Suprapubic skin (tissue), 4 donors: ENCODE results near the gene MREG. TPM values are rescaled to one million over a fixed set of nuclear protein-coding genes. Genes with fewer than 3 reads are reported as not detected.

Experiments
- DNase-seq, 2 donors: peaks; one replicate each; pipeline ENCODE4 v3.0.0-alpha.2; 2019; ENCODE audit warnings: low spot score in 2 of 2
- H3K27ac ChIP-seq: fragments of 200-600 bp; sonication (generic); one replicate; pipeline ENCODE4 v1.5.1; 2019
- H3K27me3 ChIP-seq: fragments of 200-600 bp; sonication (generic); one replicate; pipeline ENCODE4 v1.5.1; 2019
- H3K36me3 ChIP-seq: fragments of 200-600 bp; sonication (generic); one replicate; pipeline ENCODE4 v1.5.1; 2019
- H3K4me1 ChIP-seq: fragments of 200-600 bp; sonication (generic); one replicate; pipeline ENCODE4 v1.5.1; 2019
- H3K4me3 ChIP-seq: fragments of 200-600 bp; sonication (generic); one replicate; pipeline ENCODE4 v1.5.1; 2019; ENCODE audit warnings: mild to moderate bottlenecking
- H3K9me3 ChIP-seq: fragments of 200-600 bp; sonication (generic); one replicate; pipeline ENCODE4 v1.5.1; 2019
- CTCF ChIP-seq, 2 donors: fragments of 200-600 bp in 1 of 2; fragments of 450-650 bp in 1 of 2; sonication (generic) in 1 of 2; IDR thresholded peaks; one replicate each; pipeline ENCODE4 v1.5.1; 2016 to 2019; ENCODE audit warnings: antibody characterized with exemption in 2 of 2, mild to moderate bottlenecking in 1 of 2, moderate library complexity in 1 of 2
- EP300 ChIP-seq: sonication (generic); formaldehyde crosslinking; IDR thresholded peaks from one replicate; pipeline ENCODE4 v1.6.1; 2017; ENCODE audit warnings: antibody characterized with exemption
- POLR2A ChIP-seq, 2 donors: fragments of 450-650 bp; IDR thresholded peaks; one replicate each; pipeline ENCODE4 v1.6.1; 2017; ENCODE audit warnings: antibody characterized with exemption in 2 of 2, mild to moderate bottlenecking in 2 of 2, moderate library complexity in 2 of 2
- POLR2AphosphoS5 ChIP-seq, 3 donors: sonication (generic); formaldehyde crosslinking; IDR thresholded peaks; one replicate each; pipeline ENCODE4 v1.6.1; 2017; ENCODE audit warnings: antibody characterized with exemption in 3 of 3
- WGBS: methylation state at CpG from one replicate; pipeline ENCODE4 v1.1.5; 2018; 5-methylcytosine and 5-hydroxymethylcytosine counted together
- total RNA-seq, 4 donors: library from RNA; depleted of rRNA; stranded (reverse); fragments of >200 nt; gene quantifications; one replicate each; pipeline ENCODE4 v1.1.0, GENCODE V29; 2016

The MREG gene
- total RNA-seq, 4 donors from 2014 or later = 26.1 to 37.3 (median 29.7) TPM

DNA sequence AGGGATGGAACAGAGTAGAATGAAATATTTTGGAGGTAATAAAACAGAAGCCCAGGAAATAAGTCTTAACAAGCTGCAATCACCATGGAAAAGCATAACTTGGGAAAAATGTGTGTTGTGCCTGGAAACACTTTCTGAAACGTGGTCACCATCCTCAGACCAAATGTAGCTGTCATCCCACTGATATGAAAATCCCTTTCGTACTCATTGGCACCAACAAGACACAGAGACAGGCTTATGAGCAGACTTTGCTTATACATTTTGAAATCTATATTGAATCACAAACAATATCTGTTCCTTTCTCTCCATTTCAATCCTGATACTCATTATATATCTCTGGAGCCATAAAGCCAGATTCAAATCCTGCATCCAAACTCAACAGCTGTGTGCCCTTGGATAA, 28.7 kb downstream of the MREG start:
- TF ChIP-seq CTCF (IDR thresholded peaks at IDR 0.05) (no peak), POLR2A (IDR thresholded peaks at IDR 0.05) (no peak), POLR2AphosphoS5 (IDR thresholded peaks at IDR 0.05) (no peak), EP300 (no peak)
- peaks cover 7% of the 10 kb centered on the region for H3K4me1 ChIP-seq
- no peak overlapping the region for H3K27ac ChIP-seq
- WGBS = 80% methylated on average over 2 of the region's 2 CpGs
- H3K9me3 ChIP-seq = no peaks in the 10 kb centered on the region
- H3K4me3 ChIP-seq = no peak overlapping the region
- H3K27me3 ChIP-seq = no peaks in the 10 kb centered on the region
- H3K36me3 ChIP-seq = no peaks in the 10 kb centered on the region
- no peak for DNase-seq

GRCh38 chr2:215983581-215984351, 29.6 kb downstream of the MREG start:
- peaks cover 7% of the 10 kb centered on the region for H3K4me1 ChIP-seq
- H3K27ac ChIP-seq = peak overlapping the region; percentile 6
- WGBS = 65% methylated on average over 2 of the region's 2 CpGs

DNA sequence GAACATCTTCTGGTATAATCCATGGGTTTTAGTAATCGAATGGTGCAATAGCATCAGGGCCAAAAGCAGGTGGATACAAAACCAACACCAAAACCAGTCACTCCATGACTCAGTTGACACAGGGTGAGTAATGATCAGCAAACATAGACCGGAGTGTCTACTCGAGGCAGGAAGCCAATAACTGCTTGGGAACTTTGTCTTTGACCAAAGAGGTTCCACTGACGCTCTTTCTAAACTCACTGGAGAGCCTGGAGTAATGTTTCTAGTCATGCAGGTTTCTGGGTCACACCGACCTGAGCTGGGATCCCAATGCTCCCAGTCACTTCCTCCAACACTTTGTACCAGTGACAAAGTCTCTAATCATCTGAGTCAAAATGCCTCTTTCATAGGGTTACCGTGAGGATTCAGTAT, 30.9 kb downstream of the MREG start:
- TF ChIP-seq CTCF (IDR thresholded peaks at IDR 0.05) = no peak
- no peak for TF ChIP-seq POLR2A (IDR thresholded peaks at IDR 0.05)
- no peak for TF ChIP-seq EP300
- no peak for TF ChIP-seq POLR2AphosphoS5 (IDR thresholded peaks at IDR 0.05)
- no peaks in the 10 kb centered on the region for H3K9me3 ChIP-seq
- no peak for DNase-seq
- peak overlapping the region; percentile 6 for H3K27ac ChIP-seq
- WGBS = 63% methylated on average over 6 of the region's 6 CpGs
- H3K36me3 ChIP-seq = no peaks in the 10 kb centered on the region
- H3K4me3 ChIP-seq = no peak overlapping the region
- H3K4me1 ChIP-seq = peaks cover 7% of the 10 kb centered on the region
- no peaks in the 10 kb centered on the region for H3K27me3 ChIP-seq

More at GRCh38 chr2:215983581-215984351, 29.6 kb downstream of the MREG start:
- TF ChIP-seq CTCF (IDR thresholded peaks at IDR 0.05) (no peak), POLR2AphosphoS5 (IDR thresholded peaks at IDR 0.05) (no peak), POLR2A (IDR thresholded peaks at IDR 0.05) (no peak), EP300 (no peak)
- no peak for DNase-seq
- no peaks in the 10 kb centered on the region for H3K9me3 ChIP-seq
- H3K36me3 ChIP-seq = no peaks in the 10 kb centered on the region
- H3K4me3 ChIP-seq = no peak overlapping the region
- no peaks in the 10 kb centered on the region for H3K27me3 ChIP-seq

DNA sequence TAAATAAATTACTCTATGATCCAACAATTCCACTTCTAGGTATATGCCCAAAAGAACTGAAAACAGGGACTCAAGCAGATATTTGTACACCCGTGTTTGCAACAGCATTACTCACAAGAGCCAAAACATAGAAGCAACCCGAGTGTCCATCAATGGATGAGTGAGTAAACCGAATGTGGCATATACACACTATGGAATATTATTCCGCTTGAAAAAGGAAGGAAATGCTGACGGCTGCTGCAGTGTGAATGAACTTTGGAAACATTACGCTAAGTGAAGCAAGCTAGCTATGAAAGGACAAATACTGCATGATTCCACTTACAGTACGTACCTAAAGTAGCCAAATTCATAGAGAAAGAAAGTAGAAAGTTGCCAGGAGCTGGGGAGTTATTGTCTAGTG, 32.2 kb downstream of the MREG start:
- H3K27me3 ChIP-seq = no peaks in the 10 kb centered on the region
- H3K9me3 ChIP-seq = no peaks in the 10 kb centered on the region
- H3K4me3 ChIP-seq = no peak overlapping the region
- 89% methylated on average over 7 of the region's 7 CpGs for WGBS
- no peaks in the 10 kb centered on the region for H3K36me3 ChIP-seq
- peaks cover 7% of the 10 kb centered on the region for H3K4me1 ChIP-seq
- no peak overlapping the region for H3K27ac ChIP-seq
- DNase-seq = no peak
- no peak for TF ChIP-seq CTCF (IDR thresholded peaks at IDR 0.05)
- TF ChIP-seq EP300 = no peak
- no peak for TF ChIP-seq POLR2A (IDR thresholded peaks at IDR 0.05)
- no peak for TF ChIP-seq POLR2AphosphoS5 (IDR thresholded peaks at IDR 0.05)

DNA sequence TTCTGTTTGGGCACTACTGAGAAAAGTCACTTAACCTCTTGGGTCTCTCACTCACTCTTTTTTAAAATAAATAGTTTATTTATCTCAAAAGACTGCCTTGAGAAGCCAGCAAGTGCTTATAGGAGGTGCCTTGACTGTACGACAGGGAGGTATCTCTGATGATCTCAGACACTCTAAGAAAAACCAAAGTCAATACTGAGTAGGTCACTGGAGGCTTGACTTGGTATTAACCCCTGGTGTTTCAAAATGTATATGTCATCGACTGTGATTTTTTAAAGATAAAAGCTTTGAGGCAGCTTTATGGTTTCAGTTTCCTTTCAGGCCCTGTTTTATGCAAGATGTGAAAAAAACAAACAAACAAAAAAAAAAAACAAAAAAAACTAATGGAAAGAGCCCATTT, 33.7 kb downstream of the MREG start:
- 81% methylated on average over 2 of the region's 2 CpGs for WGBS
- TF ChIP-seq CTCF (IDR thresholded peaks at IDR 0.05) (no peak), POLR2AphosphoS5 (IDR thresholded peaks at IDR 0.05) (no peak), POLR2A (IDR thresholded peaks at IDR 0.05) (no peak), EP300 (no peak)
- Histone ChIP-seq H3K9me3 (no peaks in the 10 kb centered on the region), H3K4me3 (no peak overlapping the region), H3K36me3 (no peaks in the 10 kb centered on the region), H3K27me3 (no peaks in the 10 kb centered on the region), H3K27ac (no peak overlapping the region), H3K4me1 (peaks cover 9% of the 10 kb centered on the region)
- DNase-seq = no peak
